Measurements from ENCODE around the gene AFAP1.

DNA sequence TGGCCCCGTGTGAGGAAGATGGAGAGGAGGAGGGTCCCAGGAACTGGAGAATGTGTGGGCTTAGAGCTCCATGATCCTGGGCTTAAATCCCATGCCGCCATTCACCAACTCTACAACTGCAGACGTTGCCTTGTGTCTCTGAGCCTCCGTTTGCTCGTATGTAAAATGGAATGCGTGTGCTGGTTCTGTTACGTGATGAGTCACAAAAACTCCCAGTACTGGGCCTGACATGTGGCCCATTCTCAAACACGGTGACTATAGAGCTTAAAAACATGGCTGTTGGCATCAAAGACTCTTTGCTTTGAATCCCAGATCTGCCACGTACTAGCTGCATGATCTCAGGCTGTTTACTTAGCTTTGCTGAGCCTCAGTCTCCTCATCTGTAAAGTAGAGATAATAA is 13.0 kb upstream of the AFAP1 start:
- TF ChIP-seq, protein P1, sequence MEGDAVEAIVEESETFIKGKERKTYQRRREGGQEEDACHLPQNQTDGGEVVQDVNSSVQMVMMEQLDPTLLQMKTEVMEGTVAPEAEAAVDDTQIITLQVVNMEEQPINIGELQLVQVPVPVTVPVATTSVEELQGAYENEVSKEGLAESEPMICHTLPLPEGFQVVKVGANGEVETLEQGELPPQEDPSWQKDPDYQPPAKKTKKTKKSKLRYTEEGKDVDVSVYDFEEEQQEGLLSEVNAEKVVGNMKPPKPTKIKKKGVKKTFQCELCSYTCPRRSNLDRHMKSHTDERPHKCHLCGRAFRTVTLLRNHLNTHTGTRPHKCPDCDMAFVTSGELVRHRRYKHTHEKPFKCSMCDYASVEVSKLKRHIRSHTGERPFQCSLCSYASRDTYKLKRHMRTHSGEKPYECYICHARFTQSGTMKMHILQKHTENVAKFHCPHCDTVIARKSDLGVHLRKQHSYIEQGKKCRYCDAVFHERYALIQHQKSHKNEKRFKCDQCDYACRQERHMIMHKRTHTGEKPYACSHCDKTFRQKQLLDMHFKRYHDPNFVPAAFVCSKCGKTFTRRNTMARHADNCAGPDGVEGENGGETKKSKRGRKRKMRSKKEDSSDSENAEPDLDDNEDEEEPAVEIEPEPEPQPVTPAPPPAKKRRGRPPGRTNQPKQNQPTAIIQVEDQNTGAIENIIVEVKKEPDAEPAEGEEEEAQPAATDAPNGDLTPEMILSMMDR (IDR thresholded peaks at IDR 0.05) = no peak
- TF ChIP-seq EZH2 (IDR thresholded peaks at IDR 0.05; ENCODE audit: borderline replicate concordance, insufficient read depth, low read depth, low read length, poor library complexity, severe bottlenecking) = no peak

All from B cell (primary cell).